Activated B cell treated with CpG ODN at 0.5 μM for 24 hours (primary cell): Measurements from ENCODE around the gene PDK3. TPM values are rescaled to one million over a fixed set of nuclear protein-coding genes. Genes with fewer than 3 reads are reported as not detected.

Experiments
- ATAC-seq: fragments of 200-7000 bp; cut with Tn5 transposase; one replicate; pipeline ENCODE4 v1.10.0; 2021; ENCODE audit warnings: low read depth, mild to moderate bottlenecking, moderate library complexity
- CTCF ChIA-PET: fragments of 350-600 bp; sonication (Branson Sonifier 250); formaldehyde crosslinking; loops from one replicate; lab custom pipeline; 2021; ENCODE audit warnings: antibody characterized with exemption; lab: Charles Lee
- POLR2A ChIA-PET: fragments of 350-600 bp; sonication (Branson Sonifier 250); formaldehyde crosslinking; loops from one replicate; lab custom pipeline; 2021; ENCODE audit warnings: antibody characterized with exemption; lab: Charles Lee
- DNase-seq: peaks from one replicate; pipeline ENCODE4 v3.0.0; 2022
- H3K27ac Mint-ChIP-seq: one replicate; pipeline ENCODE4 v1.8.0; 2020; ENCODE audit warnings: mixed read lengths
- H3K27me3 Mint-ChIP-seq: one replicate; pipeline ENCODE4 v1.8.0; 2021; ENCODE audit warnings: mixed read lengths
- H3K36me3 Mint-ChIP-seq: one replicate; pipeline ENCODE4 v1.8.0; 2021; ENCODE audit warnings: low read depth, mixed read lengths
- H3K4me1 Mint-ChIP-seq: one replicate; pipeline ENCODE4 v1.8.0; 2021; ENCODE audit warnings: mixed read lengths
- H3K4me3 Mint-ChIP-seq: one replicate; pipeline ENCODE4 v1.8.0; 2020; ENCODE audit warnings: mild to moderate bottlenecking, mixed read lengths
- H3K9me3 Mint-ChIP-seq: one replicate; pipeline ENCODE4 v1.8.0; 2020; ENCODE audit warnings: mixed read lengths
- intact Hi-C: fragments of 100-400 bp; cut with micrococcal nuclease; formaldehyde crosslinking; loops from one replicate; pipeline ENCODE4 v1.15.1; 2024
- total RNA-seq: library from RNA; stranded (reverse); gene quantifications from 2 replicates; pipeline ENCODE4 v1.2.3, GENCODE V29; 2022
- TF ChIP-seq, protein P1 (sequence below): fragments of 200-600 bp; IDR thresholded peaks from one replicate; pipeline ENCODE4 v1.8.0; 2022; ENCODE audit warnings: antibody characterized with exemption, mild to moderate bottlenecking

Gene PDK3
- total RNA-seq, 1 donor from 2014 or later: 13.9 TPM

DNA sequence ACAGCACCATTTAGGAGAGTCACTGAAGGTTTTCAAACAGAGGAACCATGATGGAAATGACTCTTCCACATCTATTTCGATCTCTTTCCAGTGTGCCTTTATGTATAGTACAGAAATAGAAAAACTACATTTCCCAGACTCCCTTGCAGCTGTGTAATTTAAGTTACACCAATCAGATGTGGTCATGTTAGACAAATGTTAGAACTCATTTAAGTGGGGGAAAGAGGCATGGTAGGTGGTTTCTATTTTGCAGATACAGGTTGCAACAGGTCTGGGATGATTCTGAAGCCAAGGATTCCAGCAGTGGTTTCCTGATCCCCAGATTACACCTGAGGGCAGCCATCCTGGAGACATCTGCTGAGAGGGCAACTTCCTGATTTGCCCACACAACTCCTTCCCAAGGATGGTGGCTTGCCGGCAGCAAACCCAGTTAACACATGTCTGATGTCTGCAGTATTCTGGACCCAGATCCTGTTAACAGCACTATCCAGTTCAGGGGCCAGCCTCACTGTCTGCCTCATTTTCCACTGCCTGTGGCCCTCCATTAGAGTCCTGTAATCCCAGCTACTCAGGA, 38.7 kb upstream of the PDK3 start:
- H3K9me3 Mint-ChIP-seq: no peaks in the 10 kb centered on the region
- no peaks in the 10 kb centered on the region for H3K36me3 Mint-ChIP-seq
- intact Hi-C loops: no loop called here
- H3K4me3 Mint-ChIP-seq: no peak overlapping the region
- H3K27ac Mint-ChIP-seq: no peak overlapping the region
- peak; percentile 52 for ATAC-seq
- H3K27me3 Mint-ChIP-seq: no peaks in the 10 kb centered on the region
- DNase-seq: no peak
- peaks cover 4% of the 10 kb centered on the region for H3K4me1 Mint-ChIP-seq
- TF ChIP-seq, protein P1, sequence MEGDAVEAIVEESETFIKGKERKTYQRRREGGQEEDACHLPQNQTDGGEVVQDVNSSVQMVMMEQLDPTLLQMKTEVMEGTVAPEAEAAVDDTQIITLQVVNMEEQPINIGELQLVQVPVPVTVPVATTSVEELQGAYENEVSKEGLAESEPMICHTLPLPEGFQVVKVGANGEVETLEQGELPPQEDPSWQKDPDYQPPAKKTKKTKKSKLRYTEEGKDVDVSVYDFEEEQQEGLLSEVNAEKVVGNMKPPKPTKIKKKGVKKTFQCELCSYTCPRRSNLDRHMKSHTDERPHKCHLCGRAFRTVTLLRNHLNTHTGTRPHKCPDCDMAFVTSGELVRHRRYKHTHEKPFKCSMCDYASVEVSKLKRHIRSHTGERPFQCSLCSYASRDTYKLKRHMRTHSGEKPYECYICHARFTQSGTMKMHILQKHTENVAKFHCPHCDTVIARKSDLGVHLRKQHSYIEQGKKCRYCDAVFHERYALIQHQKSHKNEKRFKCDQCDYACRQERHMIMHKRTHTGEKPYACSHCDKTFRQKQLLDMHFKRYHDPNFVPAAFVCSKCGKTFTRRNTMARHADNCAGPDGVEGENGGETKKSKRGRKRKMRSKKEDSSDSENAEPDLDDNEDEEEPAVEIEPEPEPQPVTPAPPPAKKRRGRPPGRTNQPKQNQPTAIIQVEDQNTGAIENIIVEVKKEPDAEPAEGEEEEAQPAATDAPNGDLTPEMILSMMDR: no peak
- POLR2A ChIA-PET: no interaction called here
- CTCF ChIA-PET: no interaction called here

DNA sequence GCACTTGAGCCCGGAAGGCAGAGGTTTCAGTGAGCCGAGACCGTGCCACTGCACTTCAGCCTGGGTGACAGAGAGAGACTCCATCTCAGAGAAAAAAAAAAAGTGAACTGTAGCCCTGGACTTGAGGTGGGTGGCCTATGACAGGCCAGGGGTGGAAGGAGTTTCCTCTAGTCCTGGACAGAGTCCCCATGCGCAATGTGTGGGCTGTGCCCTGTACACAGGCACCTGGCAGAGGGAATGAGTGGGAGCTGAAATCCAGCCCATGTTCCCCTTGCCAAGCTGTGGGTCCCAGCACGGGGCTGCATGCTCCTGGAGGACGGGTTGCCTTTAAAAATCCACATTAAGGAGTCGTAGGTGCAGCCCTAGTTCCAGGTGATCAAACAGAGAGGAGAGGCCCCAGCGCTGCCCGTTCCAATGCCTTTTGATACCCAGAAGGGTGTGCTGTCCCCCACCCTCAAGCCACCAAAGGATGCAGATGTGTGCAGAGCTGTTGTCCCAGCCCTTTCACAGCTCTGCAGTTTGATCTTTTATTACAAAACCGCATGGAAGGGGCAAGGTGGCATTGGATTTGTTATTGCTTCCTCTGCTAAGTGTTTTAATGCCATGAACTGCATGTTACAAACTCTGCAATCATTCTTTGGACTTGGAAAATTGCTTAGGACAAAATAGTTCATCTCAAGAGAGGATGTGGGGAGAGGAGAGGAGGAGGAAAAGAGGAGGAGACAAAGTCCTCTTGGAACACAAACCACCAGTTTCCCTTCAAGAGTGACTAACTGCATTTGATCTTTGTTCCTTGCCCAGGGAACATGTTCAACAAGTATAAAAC, 38.0 kb upstream of the PDK3 start:
- intact Hi-C loops: no loop called here
- no peak overlapping the region for H3K27ac Mint-ChIP-seq
- H3K27me3 Mint-ChIP-seq: no peaks in the 10 kb centered on the region
- DNase-seq (no peak), ATAC-seq (no peak)
- ChIA-PET CTCF (no interaction called here), POLR2A (no interaction called here)
- TF ChIP-seq, protein P1: no peak
- H3K4me1 Mint-ChIP-seq: peaks cover 4% of the 10 kb centered on the region
- H3K4me3 Mint-ChIP-seq: no peak overlapping the region
- no peaks in the 10 kb centered on the region for H3K9me3 Mint-ChIP-seq
- no peaks in the 10 kb centered on the region for H3K36me3 Mint-ChIP-seq

DNA sequence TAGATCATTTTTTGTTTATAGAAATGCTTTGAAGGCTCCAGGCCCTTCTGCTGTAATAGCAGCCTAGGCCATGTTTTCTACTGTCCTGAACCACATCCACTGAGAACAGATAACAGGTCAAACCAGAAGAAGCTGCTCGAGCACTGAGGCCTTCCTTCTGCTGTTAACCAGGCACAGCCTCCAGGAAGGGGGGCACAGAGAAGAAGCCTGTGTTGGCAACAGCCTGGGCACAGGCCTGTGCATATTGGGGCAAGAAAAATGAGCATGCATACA, 37.4 kb upstream of the PDK3 start:
- DNase-seq: no peak
- intact Hi-C loops: no loop called here
- H3K9me3 Mint-ChIP-seq: no peaks in the 10 kb centered on the region
- H3K27ac Mint-ChIP-seq: no peak overlapping the region
- ChIA-PET CTCF (no interaction called here), POLR2A (no interaction called here)
- ATAC-seq: no peak
- peaks cover 4% of the 10 kb centered on the region for H3K4me1 Mint-ChIP-seq
- TF ChIP-seq, protein P1: no peak
- no peak overlapping the region for H3K4me3 Mint-ChIP-seq
- H3K27me3 Mint-ChIP-seq: no peaks in the 10 kb centered on the region
- no peaks in the 10 kb centered on the region for H3K36me3 Mint-ChIP-seq

DNA sequence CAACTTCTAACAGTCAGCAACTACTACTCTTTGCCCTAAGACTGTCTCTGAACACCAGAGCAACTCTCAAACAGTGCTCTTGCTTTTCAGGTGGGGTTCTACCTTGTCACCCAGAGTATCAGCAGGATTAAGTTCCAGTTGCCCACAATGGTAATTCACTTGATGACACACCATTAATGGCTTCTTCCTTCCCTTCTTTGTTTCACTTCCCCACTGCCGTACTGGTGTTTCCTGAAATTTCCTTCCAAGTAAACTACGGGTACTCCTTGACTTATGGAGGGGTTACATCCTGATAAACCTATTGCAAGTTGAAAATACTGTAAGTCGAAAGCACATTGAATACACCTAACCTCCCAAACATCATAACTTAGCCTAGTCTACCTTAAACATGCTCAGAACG, 36.6 kb upstream of the PDK3 start:
- H3K9me3 Mint-ChIP-seq: no peaks in the 10 kb centered on the region
- intact Hi-C loops: no loop called here
- no peaks in the 10 kb centered on the region for H3K36me3 Mint-ChIP-seq
- ChIA-PET POLR2A (no interaction called here), CTCF (no interaction called here)
- TF ChIP-seq, protein P1: no peak
- ATAC-seq (no peak), DNase-seq (no peak)
- peaks cover 3% of the 10 kb centered on the region for H3K27me3 Mint-ChIP-seq
- H3K4me1 Mint-ChIP-seq: peaks cover 4% of the 10 kb centered on the region
- H3K27ac Mint-ChIP-seq: no peak overlapping the region
- no peak overlapping the region for H3K4me3 Mint-ChIP-seq

DNA sequence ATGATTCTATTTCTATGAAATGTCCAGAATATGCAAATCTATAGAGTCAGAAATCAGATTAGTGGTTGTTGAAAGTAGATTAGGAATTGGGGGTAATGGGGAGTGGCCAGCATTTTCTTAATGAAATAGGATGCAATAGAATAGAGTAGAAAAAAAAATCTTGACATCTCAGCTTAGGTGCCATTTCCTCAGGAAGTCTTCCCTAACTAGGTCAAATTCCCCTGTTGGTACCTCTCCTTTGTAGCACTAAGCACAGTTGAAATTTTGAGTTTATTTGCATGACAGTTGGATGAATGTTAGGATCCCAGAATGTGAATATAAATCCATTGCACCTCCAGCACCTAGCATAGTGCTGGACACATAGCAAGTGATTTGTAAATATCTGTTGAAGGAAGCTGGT, 30.0 kb upstream of the PDK3 start:
- Mint-ChIP-seq H3K27me3 (peaks cover 3% of the 10 kb centered on the region), H3K36me3 (no peaks in the 10 kb centered on the region), H3K4me3 (no peak overlapping the region), H3K27ac (no peak overlapping the region), H3K9me3 (no peaks in the 10 kb centered on the region), H3K4me1 (peaks cover 3% of the 10 kb centered on the region)
- POLR2A ChIA-PET: no interaction called here
- TF ChIP-seq, protein P1: no peak
- DNase-seq (no peak), ATAC-seq (no peak)
- CTCF ChIA-PET: no interaction called here
- intact Hi-C loops: no loop called here
